Measurements from ENCODE around the gene CORO2B. TPM values are rescaled to one million over a fixed set of nuclear protein-coding genes. Genes with fewer than 3 reads are reported as not detected.

Gene CORO2B
- total RNA-seq, 1 donor from 2014 or later: 1.0 TPM

GRCh38 chr15:68651916-68652525 is 73.2 kb downstream of the CORO2B start:
- Histone ChIP-seq H3K27me3 (no peaks in the 10 kb centered on the region), H2AFZ (replicated peaks) (no peak overlapping the region), H4K20me1 (ENCODE audit: low read depth) (no peaks in the 10 kb centered on the region), H3K4me2 (peak overlapping the region; percentile 13), H3K27ac (no peak overlapping the region), H3K9me3 (ENCODE audit: low read depth) (no peaks in the 10 kb centered on the region), H3F3A (ENCODE audit: low read depth) (peaks cover 11% of the 10 kb centered on the region), H3K4me1 (peaks cover 30% of the 10 kb centered on the region), H3K79me2 (ENCODE audit: low read depth) (no peaks in the 10 kb centered on the region), H3K9ac (no peak overlapping the region), H3K4me3 (no peak overlapping the region), H3K36me3 (no peaks in the 10 kb centered on the region)
- Mint-ChIP-seq H3K36me3 (no peaks in the 10 kb centered on the region), H3K27ac (no peak overlapping the region), H3K9me3 (no peaks in the 10 kb centered on the region), H3K4me1 (peaks cover 29% of the 10 kb centered on the region), H3K4me3 (no peak overlapping the region), H3K27me3 (ENCODE audit: insufficient read depth, low read depth) (peaks cover 2% of the 10 kb centered on the region)
- DNase-seq (ENCODE audit: low spot score): peak; percentile 43
- TF ChIP-seq CTCF (IDR thresholded peaks at IDR 0.05) (no peak), EZH2 (IDR thresholded peaks at IDR 0.05) (no peak), EZH2phosphoT487 (IDR thresholded peaks at IDR 0.05) (no peak)

GRCh38 chr15:68653031-68653635 is 74.3 kb downstream of the CORO2B start:
- TF ChIP-seq EZH2 (IDR thresholded peaks at IDR 0.05) (no peak), CTCF (IDR thresholded peaks at IDR 0.05) (no peak), EZH2phosphoT487 (IDR thresholded peaks at IDR 0.05) (no peak)
- Mint-ChIP-seq H3K4me3 (no peak overlapping the region), H3K36me3 (no peaks in the 10 kb centered on the region), H3K4me1 (peaks cover 29% of the 10 kb centered on the region), H3K27me3 (ENCODE audit: insufficient read depth, low read depth) (peaks cover 2% of the 10 kb centered on the region), H3K27ac (peak overlapping the region; percentile 86), H3K9me3 (no peaks in the 10 kb centered on the region)
- Histone ChIP-seq H3K27me3 (no peaks in the 10 kb centered on the region), H3K36me3 (no peaks in the 10 kb centered on the region), H4K20me1 (ENCODE audit: low read depth) (no peaks in the 10 kb centered on the region), H3K4me1 (peaks cover 30% of the 10 kb centered on the region), H2AFZ (replicated peaks) (no peak overlapping the region), H3F3A (ENCODE audit: low read depth) (peaks cover 11% of the 10 kb centered on the region), H3K79me2 (ENCODE audit: low read depth) (no peaks in the 10 kb centered on the region), H3K4me3 (no peak overlapping the region), H3K27ac (no peak overlapping the region), H3K9me3 (ENCODE audit: low read depth) (no peaks in the 10 kb centered on the region), H3K9ac (no peak overlapping the region), H3K4me2 (no peak overlapping the region)
- no peak for DNase-seq (ENCODE audit: low spot score)

GRCh38 chr15:68653801-68654200 is 75.0 kb downstream of the CORO2B start:
- H3F3A ChIP-seq (ENCODE audit: low read depth): peaks cover 11% of the 10 kb centered on the region
- Mint-ChIP-seq H3K9me3 (no peaks in the 10 kb centered on the region), H3K36me3 (no peaks in the 10 kb centered on the region), H3K27me3 (ENCODE audit: insufficient read depth, low read depth) (peaks cover 2% of the 10 kb centered on the region), H3K27ac (no peak overlapping the region), H3K4me1 (peaks cover 29% of the 10 kb centered on the region), H3K4me3 (no peak overlapping the region)
- H3K9ac ChIP-seq: no peak overlapping the region
- DNase-seq (ENCODE audit: low spot score): no peak
- H3K4me1 ChIP-seq: peaks cover 30% of the 10 kb centered on the region
- H3K4me3 ChIP-seq: no peak overlapping the region
- H3K36me3 ChIP-seq: no peaks in the 10 kb centered on the region
- H3K79me2 ChIP-seq (ENCODE audit: low read depth): no peaks in the 10 kb centered on the region
- H3K27ac ChIP-seq: no peak overlapping the region
- H2AFZ ChIP-seq (replicated peaks): peak overlapping the region; percentile 47
- no peaks in the 10 kb centered on the region for H4K20me1 ChIP-seq (ENCODE audit: low read depth)
- no peaks in the 10 kb centered on the region for H3K9me3 ChIP-seq (ENCODE audit: low read depth)
- TF ChIP-seq EZH2phosphoT487 (IDR thresholded peaks at IDR 0.05): no peak
- TF ChIP-seq EZH2 (IDR thresholded peaks at IDR 0.05): no peak
- TF ChIP-seq CTCF (IDR thresholded peaks at IDR 0.05): no peak
- no peak overlapping the region for H3K4me2 ChIP-seq
- H3K27me3 ChIP-seq: no peaks in the 10 kb centered on the region

Data from neural progenitor cell (in vitro differentiated cells).